OCI-LY7 (cell line): ENCODE data around the gene SEC22C. TPM values are rescaled to one million over a fixed set of nuclear protein-coding genes. Genes with fewer than 3 reads are reported as not detected.
A peak's percentile ranks its signal among the peaks of the same experiment; 100 is the strongest.

ENCODE experiments used
- BruUV-seq: library from RNA; stranded (reverse); fragments of 400-500 nt; replicated peaks from 2 replicates; lab custom pipeline; 2021; lab: Mats Ljungman, UMichigan
- CTCF ChIA-PET: fragments of 300-600 bp; sonication (Branson Sonifier 250); formaldehyde crosslinking; loops from one replicate; lab custom pipeline; 2022; ENCODE audit warnings: antibody characterized with exemption; ENCODE audit not compliant: unreplicated experiment; lab: Charles Lee
- POLR2A ChIA-PET: fragments of 300-600 bp; sonication (Branson Sonifier 250); formaldehyde crosslinking; loops from one replicate; lab custom pipeline; 2022; ENCODE audit warnings: antibody characterized with exemption; lab: Charles Lee
- DNase-seq: peaks from one replicate; pipeline ENCODE4 v3.0.0-alpha.2; 2015; ENCODE audit warnings: low spot score
- H2AFZ ChIP-seq: fragments of 200-600 bp; sonication (generic), shearing (Covaris generic); 2 replicates; pipeline ENCODE4 v1.6.1; 2014; ENCODE audit warnings: mild to moderate bottlenecking, antibody characterized with exemption, low read length, moderate library complexity
- H3K27ac ChIP-seq: fragments of 200-600 bp; sonication (generic); 2 replicates; pipeline ENCODE4 v1.5.1; 2014; ENCODE audit warnings: mixed run types, low read depth, mild to moderate bottlenecking, moderate library complexity, low read length, inconsistent platforms; ENCODE audit not compliant: poor library complexity, severe bottlenecking
- H3K36me3 ChIP-seq: fragments of 200-600 bp; sonication (generic); 2 replicates; pipeline ENCODE4 v1.6.1; 2014; ENCODE audit warnings: mild to moderate bottlenecking, antibody characterized with exemption, low read length, moderate library complexity, mixed read lengths; ENCODE audit not compliant: insufficient read depth
- H3K4me1 ChIP-seq: fragments of 200-600 bp; sonication (generic); 2 replicates; pipeline ENCODE4 v1.5.1; 2014; ENCODE audit warnings: mild to moderate bottlenecking, low read length; ENCODE audit not compliant: insufficient read depth, poor library complexity, severe bottlenecking
- H3K4me2 ChIP-seq: fragments of 200-600 bp; sonication (generic); 2 replicates; pipeline ENCODE4 v1.6.1; 2014; ENCODE audit warnings: mild to moderate bottlenecking, low read length
- H3K4me3 ChIP-seq: fragments of 200-600 bp; sonication (generic); 2 replicates; pipeline ENCODE4 v1.5.1; 2014; ENCODE audit warnings: mild to moderate bottlenecking, low read depth, low read length; ENCODE audit not compliant: poor library complexity, severe bottlenecking
- H3K79me2 ChIP-seq: fragments of 200-600 bp; sonication (generic); 2 replicates; pipeline ENCODE4 v1.6.1; 2016; ENCODE audit warnings: low read depth, mild to moderate bottlenecking, low read length, moderate library complexity, mixed read lengths; ENCODE audit not compliant: insufficient read depth
- H3K9me2 ChIP-seq: fragments of 200-600 bp; sonication (generic); 2 replicates; pipeline ENCODE4 v1.6.1; 2016; ENCODE audit warnings: mild to moderate bottlenecking, low read length, mixed read lengths; ENCODE audit not compliant: insufficient read depth
- H3K9me3 ChIP-seq: fragments of 200-600 bp; sonication (generic); 2 replicates; pipeline ENCODE4 v1.6.1; 2014; ENCODE audit warnings: mild to moderate bottlenecking, mixed run types, low read length, mixed read lengths
- H4K20me1 ChIP-seq: fragments of 200-600 bp; sonication (generic); 2 replicates; pipeline ENCODE4 v1.6.1; 2014; ENCODE audit warnings: mild to moderate bottlenecking, antibody characterized with exemption, low read length, moderate library complexity, mixed read lengths; ENCODE audit not compliant: insufficient read depth
- EZH2phosphoT487 ChIP-seq: fragments of 200-600 bp; sonication (generic); IDR thresholded peaks from 2 replicates; pipeline ENCODE4 v1.6.1; 2018; ENCODE audit warnings: low read depth, borderline replicate concordance, mild to moderate bottlenecking, mixed run types, antibody characterized with exemption, low read length, moderate library complexity, mixed read lengths
- intact Hi-C: fragments of 100-400 bp; cut with micrococcal nuclease; formaldehyde crosslinking; loops from one replicate; pipeline ENCODE4 v1.10.0; 2022; ENCODE audit not compliant: unreplicated experiment
- total RNA-seq, 2 experiments: library from RNA; depleted of rRNA in 1 of 2; stranded (reverse); fragments of >200 nt in 1 of 2; shearing (Covaris generic) in 1 of 2; gene quantifications; 2 replicates each; pipeline ENCODE4 v1.2.3, GENCODE V29; 2014 to 2022
- TF ChIP-seq, protein P1 (sequence below): fragments of 200-600 bp; sonication (generic); conservative IDR thresholded peaks from 2 replicates; pipeline ENCODE4 v1.5.1; 2014; ENCODE audit warnings: mild to moderate bottlenecking, antibody characterized with exemption, low read length, moderate library complexity, mixed read lengths

The SEC22C gene
- total RNA-seq, 2 experiments from 2014 or later, result 33.0 to 36.2 TPM

DNA sequence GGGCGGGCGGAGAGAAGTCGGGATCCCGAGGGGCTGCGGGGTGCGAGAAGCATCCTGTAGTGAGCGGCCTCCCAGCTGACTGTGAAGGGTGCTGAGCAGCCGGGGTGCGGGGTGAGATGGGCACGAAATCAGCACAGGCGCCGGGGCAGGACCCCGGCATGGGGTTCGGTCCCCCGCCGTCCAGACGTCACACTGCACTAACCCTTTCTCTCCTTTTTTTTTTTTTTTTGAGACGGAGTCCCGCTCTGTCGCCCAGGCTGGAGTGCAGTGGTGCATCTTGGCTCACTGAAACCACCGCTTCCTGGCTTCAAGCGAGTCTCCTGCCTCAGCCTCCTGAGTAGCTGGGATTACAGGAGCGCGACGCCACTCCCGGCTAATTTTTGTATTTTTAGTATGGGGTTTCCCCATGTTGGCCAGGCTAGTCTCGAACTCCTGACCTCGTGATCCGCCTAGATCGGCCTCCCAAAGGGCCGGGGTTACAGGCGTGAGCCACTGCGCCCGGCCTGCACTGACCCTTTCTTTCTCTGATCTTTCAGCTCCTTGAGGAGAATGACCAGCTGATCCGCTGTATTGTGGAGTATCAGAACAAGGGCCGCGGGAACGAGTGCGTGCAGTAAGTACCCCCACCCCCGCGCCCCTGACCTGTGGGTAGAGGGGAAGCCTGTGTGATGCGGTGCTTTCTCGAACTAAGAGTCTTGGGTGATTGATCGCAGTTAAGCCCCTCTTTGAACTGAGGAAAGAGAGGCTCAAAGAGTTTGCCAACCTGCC, 9.4 kb upstream of the SEC22C start:
- H3K27ac ChIP-seq, result peak overlapping the region; percentile 62
- ChIA-PET POLR2A (interaction anchor here (0.6 to 4.7 kb wide), 11 partner anchors 8 to 1827 kb away, joined by 4 to 33 read pairs (median 4); partner anchors contain the start of genes NKTR and SEC22C), CTCF (interaction anchor here (1.4 kb wide), 1 partner anchor 9 kb away, joined by 6 read pairs; the partner anchor contains the start of gene NKTR)
- peaks cover 46% of the 10 kb centered on the region for H3K79me2 ChIP-seq
- H3K9me2 ChIP-seq, result no peaks in the 10 kb centered on the region
- peaks cover 26% of the 10 kb centered on the region for H3K4me1 ChIP-seq
- intact Hi-C loops, result loop anchor here (1.0 to 10.0 kb wide), 2 partner anchors 9 to 576 kb away; partner anchors contain the start of gene NKTR
- H2AFZ ChIP-seq, result no peak overlapping the region; the same call in 1 of the 2 replicates
- H4K20me1 ChIP-seq, result no peaks in the 10 kb centered on the region
- no TSS peak for BruUV-seq
- TF ChIP-seq EZH2phosphoT487, result no peak
- TF ChIP-seq, protein P1, sequence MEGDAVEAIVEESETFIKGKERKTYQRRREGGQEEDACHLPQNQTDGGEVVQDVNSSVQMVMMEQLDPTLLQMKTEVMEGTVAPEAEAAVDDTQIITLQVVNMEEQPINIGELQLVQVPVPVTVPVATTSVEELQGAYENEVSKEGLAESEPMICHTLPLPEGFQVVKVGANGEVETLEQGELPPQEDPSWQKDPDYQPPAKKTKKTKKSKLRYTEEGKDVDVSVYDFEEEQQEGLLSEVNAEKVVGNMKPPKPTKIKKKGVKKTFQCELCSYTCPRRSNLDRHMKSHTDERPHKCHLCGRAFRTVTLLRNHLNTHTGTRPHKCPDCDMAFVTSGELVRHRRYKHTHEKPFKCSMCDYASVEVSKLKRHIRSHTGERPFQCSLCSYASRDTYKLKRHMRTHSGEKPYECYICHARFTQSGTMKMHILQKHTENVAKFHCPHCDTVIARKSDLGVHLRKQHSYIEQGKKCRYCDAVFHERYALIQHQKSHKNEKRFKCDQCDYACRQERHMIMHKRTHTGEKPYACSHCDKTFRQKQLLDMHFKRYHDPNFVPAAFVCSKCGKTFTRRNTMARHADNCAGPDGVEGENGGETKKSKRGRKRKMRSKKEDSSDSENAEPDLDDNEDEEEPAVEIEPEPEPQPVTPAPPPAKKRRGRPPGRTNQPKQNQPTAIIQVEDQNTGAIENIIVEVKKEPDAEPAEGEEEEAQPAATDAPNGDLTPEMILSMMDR, result no peak
- H3K4me3 ChIP-seq, result peak overlapping the region; percentile 95
- H3K4me2 ChIP-seq, result peak overlapping the region; percentile 85
- peaks cover 49% of the 10 kb centered on the region for H3K36me3 ChIP-seq
- no peaks in the 10 kb centered on the region for H3K9me3 ChIP-seq
- DNase-seq, result peak; percentile 25

DNA sequence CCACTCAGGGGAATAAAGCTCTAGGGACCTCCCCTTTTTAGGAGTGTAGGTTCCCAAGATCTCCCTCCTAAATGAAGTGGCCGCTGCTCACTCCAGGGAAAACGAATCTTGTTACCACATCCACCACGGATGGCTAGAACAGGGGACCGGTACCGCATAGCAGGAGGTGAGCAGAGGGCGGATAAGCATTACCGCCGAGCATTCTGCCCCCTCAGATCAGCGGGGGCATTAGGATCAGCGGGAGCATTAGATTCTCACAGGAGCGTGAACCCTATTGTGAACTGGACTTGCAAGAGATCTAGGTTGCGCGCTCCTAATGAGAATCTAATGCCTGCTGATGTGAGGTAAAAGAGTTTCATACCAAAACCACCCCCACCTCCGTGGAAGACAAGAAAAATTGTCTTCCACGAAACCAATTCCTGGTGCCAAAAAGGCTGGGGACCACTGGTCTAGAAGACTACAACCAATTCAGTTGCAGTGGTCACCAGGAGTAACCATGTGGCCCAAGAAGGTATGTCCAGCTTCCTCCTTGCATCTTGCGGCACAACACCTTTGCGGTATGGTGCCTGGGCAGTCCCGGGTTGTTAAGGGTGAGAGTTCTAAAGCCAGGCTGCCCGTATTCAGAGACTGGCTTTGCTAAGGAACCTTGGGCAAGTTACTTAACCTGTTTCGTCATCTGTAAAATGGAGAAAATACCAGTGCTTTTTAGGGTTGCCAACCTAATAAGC, 7.8 kb upstream of the SEC22C start:
- Histone ChIP-seq H3K27ac (peak overlapping the region; percentile 70), H3K36me3 (peaks cover 33% of the 10 kb centered on the region), H3K4me2 (peak overlapping the region; percentile 72), H3K4me1 (peaks cover 26% of the 10 kb centered on the region), H3K4me3 (peak overlapping the region; percentile 95), H3K9me2 (no peaks in the 10 kb centered on the region), H2AFZ (peak overlapping the region; percentile 59; the same call in 1 of the 2 replicates), H3K79me2 (peaks cover 36% of the 10 kb centered on the region), H3K9me3 (no peaks in the 10 kb centered on the region), H4K20me1 (no peaks in the 10 kb centered on the region)
- intact Hi-C loops, result loop anchor here (1.0 to 10.0 kb wide), 2 partner anchors 11 to 575 kb away; partner anchors contain the start of gene NKTR
- CTCF ChIA-PET, result interaction anchor here (2.4 kb wide), 1 partner anchor 12 kb away, joined by 5 read pairs; the partner anchor contains the start of gene NKTR
- no peak for DNase-seq
- TF ChIP-seq, protein P1, result no peak
- no peak for TF ChIP-seq EZH2phosphoT487
- BruUV-seq, result no TSS peak
- POLR2A ChIA-PET, result interaction anchor here (0.7 to 4.7 kb wide), 7 partner anchors 8 to 40 kb away, joined by 3 to 33 read pairs (median 4); partner anchors contain the start of gene NKTR
